HG03060 (cell line): Measurements from ENCODE around the gene CDH24.

Source experiments
- ATAC-seq: cut with Tn5 transposase; IDR thresholded peaks from one replicate; pipeline ENCODE4 v1.9.1; 2021; ENCODE audit warnings: low read depth, moderate number of reproducible peaks; ENCODE audit not compliant: unreplicated experiment

CDH24 gene, protein sequence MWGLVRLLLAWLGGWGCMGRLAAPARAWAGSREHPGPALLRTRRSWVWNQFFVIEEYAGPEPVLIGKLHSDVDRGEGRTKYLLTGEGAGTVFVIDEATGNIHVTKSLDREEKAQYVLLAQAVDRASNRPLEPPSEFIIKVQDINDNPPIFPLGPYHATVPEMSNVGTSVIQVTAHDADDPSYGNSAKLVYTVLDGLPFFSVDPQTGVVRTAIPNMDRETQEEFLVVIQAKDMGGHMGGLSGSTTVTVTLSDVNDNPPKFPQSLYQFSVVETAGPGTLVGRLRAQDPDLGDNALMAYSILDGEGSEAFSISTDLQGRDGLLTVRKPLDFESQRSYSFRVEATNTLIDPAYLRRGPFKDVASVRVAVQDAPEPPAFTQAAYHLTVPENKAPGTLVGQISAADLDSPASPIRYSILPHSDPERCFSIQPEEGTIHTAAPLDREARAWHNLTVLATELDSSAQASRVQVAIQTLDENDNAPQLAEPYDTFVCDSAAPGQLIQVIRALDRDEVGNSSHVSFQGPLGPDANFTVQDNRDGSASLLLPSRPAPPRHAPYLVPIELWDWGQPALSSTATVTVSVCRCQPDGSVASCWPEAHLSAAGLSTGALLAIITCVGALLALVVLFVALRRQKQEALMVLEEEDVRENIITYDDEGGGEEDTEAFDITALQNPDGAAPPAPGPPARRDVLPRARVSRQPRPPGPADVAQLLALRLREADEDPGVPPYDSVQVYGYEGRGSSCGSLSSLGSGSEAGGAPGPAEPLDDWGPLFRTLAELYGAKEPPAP

DNA sequence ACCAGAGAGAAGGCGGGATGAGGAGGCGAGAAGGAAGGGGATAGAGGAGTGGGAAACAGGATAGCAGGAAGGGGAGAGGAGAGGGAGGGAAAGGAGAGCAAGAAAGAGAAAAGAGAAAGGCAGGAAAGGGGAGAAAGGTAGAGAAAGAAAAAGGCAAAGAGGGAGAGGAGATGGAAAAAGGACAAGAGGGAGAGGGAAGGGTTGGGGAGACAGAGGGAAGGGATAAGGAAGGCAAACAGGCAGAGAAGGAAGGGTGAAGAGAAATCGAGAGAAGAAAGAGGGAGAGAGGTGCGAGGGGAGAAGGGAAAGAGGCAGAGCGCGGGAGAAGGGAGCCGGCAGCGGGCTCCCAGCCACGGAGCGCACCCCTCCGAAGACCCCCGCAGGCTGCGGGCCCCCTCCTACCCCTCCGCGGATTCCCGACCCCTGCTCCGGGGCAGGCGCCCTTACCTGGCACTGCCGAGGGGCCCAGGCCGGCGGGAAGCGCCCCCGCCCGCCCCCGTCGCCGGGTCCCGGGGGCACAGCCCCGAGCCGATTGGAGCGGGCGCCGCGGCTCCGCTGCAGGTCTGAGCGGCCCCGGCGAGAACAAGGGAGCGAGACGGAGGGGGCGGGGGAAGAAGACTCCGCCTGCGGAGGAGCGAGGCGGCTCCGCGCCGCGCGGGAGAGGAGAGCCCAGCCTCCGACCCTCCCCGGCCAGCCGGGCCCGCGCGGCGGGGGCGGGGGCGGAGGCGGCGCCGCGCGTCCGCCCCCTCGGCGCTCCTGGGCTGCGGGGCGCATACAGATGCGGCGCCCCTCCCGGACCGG lies at the start of gene CDH24:
CDH24 (minus strand) TSS at position 565 of the 801 bp plus-strand sequence. CDS start 1,787 bp downstream, outside the sequence.
- no peak for ATAC-seq

DNA sequence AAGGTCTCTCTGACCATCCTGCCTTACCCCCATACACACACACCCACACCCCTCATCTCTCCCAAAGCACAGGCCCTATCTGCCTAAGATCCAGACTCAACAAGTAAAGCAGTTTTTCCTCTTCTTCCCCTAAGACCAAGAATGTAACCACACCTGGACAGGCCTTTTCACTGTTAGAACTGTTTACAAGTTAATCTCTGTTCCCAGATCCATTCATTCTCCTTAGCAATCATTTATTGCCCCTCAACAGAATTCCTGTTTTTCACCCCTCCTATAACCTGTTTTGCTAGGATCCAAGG lies 49.4 kb upstream of the CDH24 start:
- ATAC-seq = no peak

DNA sequence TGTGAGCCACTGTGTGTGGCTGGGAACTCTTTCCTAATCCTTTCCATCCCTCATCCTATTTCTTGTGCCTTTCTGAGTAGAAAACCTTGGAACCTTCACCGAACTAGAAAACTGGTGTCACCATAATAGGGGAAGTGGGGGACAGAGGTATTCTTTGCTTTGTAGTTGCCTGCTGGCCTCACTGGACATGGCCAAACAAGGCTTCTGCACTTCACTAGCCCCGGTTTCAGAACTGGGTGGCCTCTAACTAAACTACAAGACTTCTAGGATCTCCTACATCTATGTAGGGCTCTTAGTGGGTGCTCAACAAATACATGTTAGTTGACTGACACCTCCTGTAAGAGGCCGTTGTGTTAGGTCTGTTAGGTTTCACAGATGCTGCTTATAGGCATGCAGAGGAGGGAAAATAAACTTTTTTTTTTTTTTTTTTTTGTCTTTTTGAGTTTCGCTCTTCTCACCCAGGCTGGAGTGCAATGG lies 48.1 kb upstream of the CDH24 start:
- ATAC-seq = no peak

DNA sequence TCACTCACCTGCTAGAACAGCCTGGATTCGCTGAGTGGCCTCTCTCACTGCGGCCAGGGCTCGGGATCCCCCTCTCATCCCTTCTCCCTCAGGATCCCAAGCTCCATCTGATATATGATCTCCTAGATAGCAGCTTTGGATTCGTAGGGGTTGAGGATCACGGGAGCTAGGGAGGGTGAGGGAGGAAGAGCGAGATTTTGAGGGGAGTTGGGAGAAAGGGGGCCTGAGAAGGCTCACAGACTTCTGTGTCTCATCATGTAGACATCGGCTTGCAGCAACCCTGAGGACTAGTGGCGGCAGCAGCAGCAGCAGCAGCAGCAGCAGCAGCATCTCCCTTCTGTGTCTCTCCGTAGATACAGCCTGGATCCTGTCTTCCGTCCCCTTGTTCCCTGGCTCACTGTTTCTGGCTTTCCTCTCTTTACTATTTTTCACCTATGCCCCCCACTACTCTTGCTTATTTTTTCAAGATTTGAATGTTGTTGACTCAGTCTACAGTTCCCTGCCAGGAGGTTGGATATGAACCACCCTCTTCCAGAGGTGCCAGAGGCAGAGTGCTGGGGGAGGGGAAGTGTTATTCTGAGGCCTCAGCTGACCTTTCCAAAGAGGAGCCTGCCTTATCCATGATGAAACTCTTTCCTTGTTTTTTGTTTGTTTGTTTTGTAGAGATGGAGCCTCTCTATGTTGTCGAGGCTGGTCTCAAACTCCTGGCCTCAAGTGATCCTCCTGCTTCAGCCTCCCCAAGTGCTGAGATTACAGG lies 47.4 kb upstream of the CDH24 start, which contains the start of gene CIROP:
CIROP (minus strand) TSS at position 399 of the 757 bp plus-strand sequence; CDS start at position 330, 69 bp downstream.
- ATAC-seq = no peak

DNA sequence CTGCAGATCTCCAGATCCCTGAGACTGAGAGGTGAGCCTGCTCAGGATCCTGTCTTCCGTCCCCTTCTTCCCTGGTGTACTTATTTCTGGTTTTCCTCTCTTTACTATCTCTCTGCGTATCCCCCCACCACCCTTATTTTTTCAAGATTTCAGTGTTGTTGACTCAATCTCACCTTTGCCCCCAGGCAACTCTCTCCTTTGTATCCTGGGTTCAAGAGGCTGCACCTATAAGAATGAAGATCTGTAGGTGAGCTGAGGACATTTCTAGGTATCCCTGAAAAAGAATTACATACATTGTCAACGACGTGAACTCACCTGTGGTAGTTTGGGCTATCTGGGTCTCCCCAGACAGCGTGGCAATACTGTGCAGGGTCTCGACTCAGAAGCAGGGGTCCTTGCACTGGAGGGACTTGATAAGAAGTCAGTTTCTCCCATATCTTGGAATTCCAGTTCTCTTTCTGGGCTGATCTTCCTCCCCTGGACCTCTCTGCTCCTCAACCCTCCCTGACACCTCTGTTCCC lies 46.8 kb upstream of the CDH24 start:
- no peak for ATAC-seq

DNA sequence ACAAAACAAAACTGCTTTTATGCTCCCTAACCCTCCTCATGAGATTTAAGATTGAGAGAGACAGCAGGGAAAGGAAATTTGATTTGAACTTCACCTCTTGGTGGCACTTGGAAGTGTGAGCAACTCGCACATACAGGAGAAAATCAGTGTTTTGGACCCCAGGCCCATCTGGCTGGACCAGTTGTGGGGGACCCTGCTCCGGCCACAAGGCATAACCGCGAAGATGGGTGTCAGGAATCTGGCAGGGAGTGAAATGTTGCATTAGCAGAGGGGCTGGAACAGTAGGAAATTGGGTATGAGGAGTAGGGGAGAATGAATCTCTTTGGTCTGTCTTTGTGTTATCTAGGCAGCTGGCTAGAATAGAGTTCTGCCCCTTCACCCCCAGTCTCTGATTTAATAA lies 46.3 kb upstream of the CDH24 start:
- ATAC-seq = no peak

DNA sequence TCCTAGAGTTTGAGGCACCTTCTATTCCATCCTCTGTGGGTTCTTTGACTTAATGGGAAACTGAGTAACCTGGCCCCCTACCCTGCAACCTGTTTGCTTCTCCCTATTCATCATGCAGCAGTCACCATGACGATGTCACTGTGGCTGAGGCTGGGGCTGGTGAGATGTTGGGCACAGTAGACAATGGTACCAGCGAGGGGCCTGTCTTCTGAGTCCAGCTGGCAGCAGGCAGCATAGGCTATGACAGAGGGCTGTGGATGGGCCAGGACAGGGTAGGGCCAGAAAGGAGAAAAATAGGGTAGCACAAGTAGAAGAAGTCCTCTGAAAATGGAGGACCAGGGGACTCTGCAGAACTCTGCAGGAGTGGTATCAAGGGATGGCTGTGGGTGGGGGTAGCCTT lies 45.5 kb upstream of the CDH24 start:
- no peak for ATAC-seq

DNA sequence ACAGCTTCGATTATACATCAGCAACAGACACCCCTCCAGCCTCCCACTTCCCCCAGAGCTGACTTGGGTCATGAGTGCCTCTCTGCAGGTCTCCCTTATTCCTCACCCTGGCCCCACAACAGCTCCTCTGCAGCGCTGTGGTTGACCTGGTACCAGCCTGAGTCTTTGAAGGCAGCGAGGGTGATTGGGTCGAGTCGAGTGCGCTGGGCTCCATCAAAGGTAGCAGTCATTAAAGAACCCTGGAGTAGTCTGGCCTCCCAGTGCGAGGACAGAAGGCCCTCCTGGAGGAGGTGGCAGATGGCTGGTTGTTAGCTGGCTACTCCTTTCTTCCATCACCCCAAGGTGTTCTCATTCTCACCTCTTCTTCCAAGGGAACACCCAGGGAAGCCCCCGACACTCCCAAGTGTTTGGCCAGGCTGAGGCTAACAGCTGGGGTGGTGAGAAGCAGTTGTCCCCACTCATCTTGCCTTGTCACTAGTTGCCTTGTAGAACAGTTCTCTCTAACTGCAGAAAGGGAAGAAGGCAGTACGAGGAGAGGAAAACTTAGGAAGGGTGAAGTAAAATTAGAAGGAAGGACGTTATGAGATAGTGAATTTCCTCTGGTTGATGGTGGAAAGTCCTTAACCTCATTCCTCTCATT lies 44.8 kb upstream of the CDH24 start:
- no peak for ATAC-seq

DNA sequence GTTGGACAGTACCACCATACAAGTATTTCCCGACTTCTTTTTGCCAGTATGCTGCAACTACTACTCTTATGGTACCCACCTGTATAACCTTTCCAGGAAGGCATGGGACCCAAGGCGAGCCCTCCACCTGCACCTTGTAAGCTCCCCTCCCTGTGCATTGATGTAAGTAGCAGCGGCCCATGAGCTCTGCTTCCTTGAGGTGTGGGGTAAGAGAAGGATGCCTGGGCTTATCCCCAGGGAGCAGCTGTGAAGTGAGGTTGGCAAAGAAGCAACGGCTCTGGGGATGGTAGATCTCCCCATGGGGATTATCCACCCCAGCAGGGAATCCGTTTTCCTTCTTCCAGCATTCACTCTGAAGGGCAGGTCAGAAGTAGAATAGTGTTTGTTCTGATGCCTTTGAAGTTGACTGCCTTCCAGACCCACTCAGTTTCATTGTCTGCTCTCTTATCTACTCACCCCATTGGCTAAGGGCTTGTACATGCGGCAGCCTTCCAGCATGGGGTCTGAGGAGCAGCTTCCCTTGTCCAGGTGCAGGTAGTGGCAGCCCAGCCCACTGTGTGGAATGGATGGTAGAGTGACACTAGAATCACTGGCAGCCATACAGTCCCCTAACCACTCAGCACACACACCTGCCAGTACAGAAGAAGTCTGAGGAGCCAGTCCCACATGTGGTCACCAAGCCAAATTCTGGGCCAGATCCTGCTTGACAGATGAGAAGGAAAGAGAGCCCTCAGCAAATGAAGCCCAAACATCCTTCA lies 44.1 kb upstream of the CDH24 start:
- ATAC-seq = no peak

DNA sequence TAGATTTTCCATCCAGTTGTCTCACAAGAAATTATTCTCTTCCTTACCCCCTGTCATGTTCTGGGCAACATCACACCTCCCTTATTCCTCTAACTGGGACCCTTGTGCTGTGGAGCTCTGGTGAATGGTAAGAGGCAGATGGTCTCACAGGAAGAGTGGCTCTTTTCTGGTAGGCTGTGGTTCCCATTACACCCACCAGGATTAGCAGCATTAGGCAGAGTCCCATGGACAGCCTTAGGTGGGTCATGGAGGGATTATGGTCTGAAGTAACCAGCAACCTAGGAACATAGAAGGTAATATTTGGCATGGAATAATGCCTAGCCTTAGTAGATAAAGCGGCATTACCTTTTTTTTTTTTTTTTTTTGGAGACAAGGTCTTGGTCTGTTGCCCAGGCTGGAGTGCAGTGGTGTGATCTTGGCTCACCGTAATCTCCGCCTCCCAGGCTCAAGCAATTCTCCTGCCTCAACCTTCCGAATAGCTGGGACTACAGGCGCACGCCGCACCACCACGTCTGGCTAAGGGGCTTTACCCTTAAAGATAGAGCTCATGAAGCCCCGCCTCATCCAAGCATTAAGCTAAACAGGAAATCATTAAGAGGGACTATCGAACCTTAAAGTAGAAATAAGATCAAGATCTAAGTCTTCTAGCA lies 42.0 kb upstream of the CDH24 start:
- ATAC-seq = no peak

DNA sequence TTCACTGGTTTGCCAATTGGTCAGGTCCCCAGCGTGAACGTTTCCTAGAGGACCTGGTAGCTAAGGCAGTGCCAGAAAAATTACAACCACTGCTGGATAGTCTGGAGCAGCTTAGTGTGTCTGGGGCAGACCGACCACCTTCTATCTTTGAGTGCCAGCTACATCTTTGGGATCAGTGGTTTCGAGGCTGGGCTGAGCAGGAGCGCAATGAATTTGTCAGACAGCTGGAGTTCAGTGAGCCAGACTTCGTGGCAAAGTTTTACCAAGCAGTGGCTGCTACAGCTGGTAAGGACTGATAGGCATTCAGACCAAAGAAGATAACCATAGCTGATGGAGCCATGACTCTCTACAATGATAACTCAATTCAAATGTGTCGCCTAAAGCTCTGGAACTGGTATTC lies 40.5 kb upstream of the CDH24 start:
- ATAC-seq = no peak

DNA sequence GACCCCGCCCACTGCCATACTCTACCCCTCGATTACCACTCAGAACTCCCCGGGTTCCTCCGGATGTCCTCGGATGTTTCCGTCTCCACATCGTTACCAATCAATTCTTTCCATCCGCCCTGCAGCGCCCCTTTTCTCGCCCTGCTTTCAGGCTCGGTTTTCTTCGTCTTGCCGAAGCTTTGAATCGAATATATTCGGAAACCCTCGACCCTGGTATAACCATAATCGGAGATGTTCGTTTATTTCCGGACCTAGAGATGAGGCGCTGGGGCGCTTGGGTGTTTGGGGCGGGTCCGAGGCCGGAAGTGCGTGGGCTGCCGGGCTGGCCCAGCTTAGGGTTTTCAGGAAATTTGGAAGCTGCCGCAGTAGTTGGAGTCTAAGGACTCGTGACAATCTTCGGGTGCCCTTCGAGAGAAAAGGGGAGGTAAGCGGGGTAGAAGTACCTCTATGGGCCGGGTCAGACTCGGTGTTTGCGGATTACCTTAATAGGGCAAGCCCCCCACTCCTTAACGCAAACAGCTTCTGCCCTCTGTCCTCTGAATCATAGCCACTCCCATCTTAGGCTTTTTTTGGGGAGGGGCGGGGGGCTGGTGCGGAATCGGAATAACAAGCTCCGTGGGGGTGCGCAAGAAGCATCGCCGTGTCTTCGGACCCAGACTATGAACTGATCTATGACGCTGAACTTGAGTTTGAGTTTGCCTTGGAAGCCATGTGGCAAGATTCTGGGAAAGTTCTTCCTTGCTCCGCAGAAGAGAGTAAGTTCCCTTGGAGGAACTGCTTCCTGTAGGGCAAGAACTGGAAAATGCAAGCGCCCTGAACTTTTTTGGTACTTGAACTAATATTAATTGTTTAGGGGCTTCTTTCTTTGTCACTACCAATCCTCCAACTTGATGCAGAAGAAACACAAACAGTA lies 38.1 kb upstream of the CDH24 start, which contains the start of gene C14orf119:
C14orf119 (plus strand) TSS at position 310 of the 913 bp plus-strand sequence. CDS start 2,154 bp downstream, outside the sequence.
- ATAC-seq = peak; percentile 89

DNA sequence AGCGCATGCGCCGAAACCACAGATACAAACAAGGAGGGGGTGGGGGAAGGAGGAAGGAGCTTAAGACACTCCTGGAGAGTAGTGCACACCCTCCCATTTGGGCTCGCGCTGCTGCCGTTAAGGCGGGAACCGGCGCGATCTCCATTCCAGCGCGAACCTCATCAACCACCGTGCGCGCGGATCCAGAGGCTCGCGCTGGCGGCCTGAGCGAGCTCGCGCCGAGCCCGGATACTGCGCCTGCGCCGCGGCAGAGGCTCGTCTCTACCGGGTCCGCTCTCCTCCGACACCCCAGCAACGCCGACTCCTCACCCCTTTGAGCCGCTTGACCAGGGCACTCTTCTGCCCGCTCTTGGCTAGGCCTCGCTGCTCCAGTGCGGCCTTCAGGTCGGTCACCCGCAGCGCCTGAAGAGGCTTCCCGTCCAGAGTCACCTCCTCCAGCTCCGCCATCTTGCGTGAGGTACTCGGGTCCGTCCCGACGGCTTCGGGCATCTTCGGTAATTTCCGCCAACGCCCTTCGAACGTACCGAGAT lies 37.4 kb upstream of the CDH24 start, which contains the start of gene ACIN1:
ACIN1 (minus strand) TSS at position 471 of the 530 bp plus-strand sequence; CDS start at position 447, 24 bp downstream.
- ATAC-seq = peak; percentile 17

DNA sequence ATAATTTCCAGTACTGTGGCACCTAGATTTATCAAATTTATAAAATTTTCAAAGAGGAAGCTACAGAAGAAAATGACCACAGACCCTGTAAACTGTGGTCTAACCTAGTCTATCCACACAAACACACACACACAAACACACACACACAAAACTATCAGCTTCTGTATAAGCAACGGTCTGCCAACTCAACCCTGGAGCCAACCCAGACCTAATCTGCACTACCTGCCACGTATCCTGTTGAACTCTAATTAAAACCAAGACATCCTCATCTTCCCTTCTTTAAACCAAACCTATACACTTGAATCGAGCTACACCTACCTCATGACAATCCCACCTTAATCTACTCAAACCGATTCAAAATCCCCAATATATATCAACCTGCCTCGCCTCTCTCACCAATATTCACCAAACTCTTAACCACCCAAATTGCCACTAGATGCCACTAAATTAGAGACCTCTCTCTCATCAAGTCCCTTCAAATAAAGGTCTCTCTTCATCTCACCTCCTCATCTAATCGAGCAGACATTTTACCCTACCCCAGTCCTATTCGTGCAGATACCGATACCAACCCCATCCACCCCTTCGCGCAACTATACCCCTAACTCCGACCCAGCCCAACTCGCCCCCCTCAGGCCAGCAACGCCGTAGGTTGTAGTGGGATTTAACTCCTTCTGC lies 36.8 kb upstream of the CDH24 start:
- ATAC-seq = no peak

DNA sequence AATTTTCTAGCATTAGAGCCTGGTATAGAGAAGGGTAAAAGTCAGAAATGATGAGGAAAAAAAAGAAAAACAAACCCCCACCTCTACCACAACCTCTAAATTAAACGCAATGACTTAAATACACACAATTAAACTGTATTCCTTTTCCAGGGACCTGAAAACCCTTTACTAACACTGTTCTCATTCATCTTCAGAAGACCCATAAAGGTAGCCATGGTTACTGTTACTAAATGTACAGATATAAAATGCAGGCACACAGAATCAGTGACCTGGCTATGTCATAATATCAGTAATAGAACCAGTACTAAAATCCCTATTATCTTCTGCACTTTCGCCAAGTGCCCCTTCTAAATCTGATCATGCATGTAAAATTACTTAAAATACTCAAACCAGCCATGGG lies 36.2 kb upstream of the CDH24 start:
- ATAC-seq = no peak

DNA sequence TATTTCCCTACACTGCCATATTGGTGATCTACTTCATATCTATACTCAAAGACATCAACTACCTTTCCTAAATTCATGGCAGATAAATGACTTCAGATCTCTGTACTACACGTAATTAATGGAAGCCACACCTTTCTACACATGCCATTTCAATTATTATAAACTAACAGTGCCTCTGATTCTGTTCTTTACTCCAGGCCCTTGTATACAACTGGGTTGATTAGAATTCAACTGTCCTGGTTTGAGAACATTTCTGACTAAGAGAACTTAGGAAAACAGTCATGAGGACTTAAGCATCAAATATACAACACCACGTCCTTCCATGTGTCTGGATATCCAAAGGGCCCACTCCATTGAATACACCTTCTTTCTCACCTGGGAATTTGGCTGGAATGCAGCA lies 35.8 kb upstream of the CDH24 start:
- ATAC-seq = no peak
